Neural progenitor cell (in vitro differentiated cells): ENCODE results near the gene HLF.

ENCODE experiments used
- EZH2 ChIP-seq: fragments of 200-600 bp; sonication (generic); IDR thresholded peaks from 2 replicates; pipeline ENCODE4 v1.6.1; 2017; ENCODE audit warnings: antibody characterized with exemption, mild to moderate bottlenecking, moderate library complexity
- EZH2phosphoT487 ChIP-seq: fragments of 200-600 bp; sonication (generic); IDR thresholded peaks from 2 replicates; pipeline ENCODE4 v1.6.1; 2017; ENCODE audit warnings: antibody characterized with exemption
- TF ChIP-seq, protein P1 (sequence below): fragments of 200-600 bp; sonication (generic); IDR thresholded peaks from 2 replicates; pipeline ENCODE4 v1.5.1; 2017; ENCODE audit warnings: antibody characterized with exemption, mild to moderate bottlenecking

DNA sequence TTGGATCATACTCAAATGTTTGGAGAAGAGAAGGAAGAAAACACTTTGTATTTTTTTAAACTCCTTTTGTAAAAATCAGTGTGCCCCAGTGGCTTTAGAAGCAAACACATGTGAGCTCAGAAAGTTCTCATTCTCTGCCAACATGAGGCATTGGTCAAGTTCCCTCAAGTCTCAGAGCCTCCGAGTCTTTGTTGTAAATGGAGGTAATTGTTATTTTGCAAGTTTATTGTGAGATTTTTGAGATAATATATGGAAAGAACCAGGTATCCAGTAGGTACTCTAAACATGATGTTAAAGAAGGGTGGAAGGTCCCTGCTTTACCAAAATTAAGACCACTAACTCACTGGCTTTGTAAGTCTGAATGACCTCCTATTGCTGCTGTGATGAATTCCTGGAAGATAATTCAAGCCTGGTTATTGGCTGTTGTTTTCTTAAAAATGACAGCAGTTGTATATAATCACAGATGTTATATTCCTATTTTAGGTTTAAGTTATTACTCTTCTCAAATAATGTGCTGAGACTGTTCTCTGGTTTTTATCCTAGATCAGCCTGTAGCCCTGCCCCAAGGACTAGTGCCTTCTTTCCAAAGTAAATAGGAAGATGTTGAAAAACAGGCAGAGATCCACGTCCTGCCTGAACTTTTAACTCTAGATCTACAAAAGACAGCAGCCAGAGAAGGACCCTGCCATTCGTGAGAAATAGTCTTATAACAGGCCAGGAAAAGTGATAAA lies 2.4 kb downstream of the HLF start:
- TF ChIP-seq, protein P1, sequence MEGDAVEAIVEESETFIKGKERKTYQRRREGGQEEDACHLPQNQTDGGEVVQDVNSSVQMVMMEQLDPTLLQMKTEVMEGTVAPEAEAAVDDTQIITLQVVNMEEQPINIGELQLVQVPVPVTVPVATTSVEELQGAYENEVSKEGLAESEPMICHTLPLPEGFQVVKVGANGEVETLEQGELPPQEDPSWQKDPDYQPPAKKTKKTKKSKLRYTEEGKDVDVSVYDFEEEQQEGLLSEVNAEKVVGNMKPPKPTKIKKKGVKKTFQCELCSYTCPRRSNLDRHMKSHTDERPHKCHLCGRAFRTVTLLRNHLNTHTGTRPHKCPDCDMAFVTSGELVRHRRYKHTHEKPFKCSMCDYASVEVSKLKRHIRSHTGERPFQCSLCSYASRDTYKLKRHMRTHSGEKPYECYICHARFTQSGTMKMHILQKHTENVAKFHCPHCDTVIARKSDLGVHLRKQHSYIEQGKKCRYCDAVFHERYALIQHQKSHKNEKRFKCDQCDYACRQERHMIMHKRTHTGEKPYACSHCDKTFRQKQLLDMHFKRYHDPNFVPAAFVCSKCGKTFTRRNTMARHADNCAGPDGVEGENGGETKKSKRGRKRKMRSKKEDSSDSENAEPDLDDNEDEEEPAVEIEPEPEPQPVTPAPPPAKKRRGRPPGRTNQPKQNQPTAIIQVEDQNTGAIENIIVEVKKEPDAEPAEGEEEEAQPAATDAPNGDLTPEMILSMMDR, result no peak
- TF ChIP-seq EZH2 (no peak), EZH2phosphoT487 (no peak)
